PC-9 (cell line): ENCODE results near the gene SELENOT. TPM values are rescaled to one million over a fixed set of nuclear protein-coding genes. Genes with fewer than 3 reads are reported as not detected.
"Not testable (repeated sequence)": the region's sequence is repeated elsewhere in the genome, so short reads cannot be mapped to it uniquely, and the experiment has no call there.

Source experiments
- BruUV-seq: library from RNA; stranded (reverse); fragments of 400-500 nt; replicated peaks from 2 replicates; lab custom pipeline; 2021; lab: Mats Ljungman, UMichigan
- CTCF ChIA-PET: fragments of 300-600 bp; sonication (Branson Sonifier 250); formaldehyde crosslinking; loops from one replicate; lab custom pipeline; 2022; ENCODE audit warnings: antibody characterized with exemption; lab: Charles Lee
- POLR2A ChIA-PET: fragments of 300-600 bp; sonication (Branson Sonifier 250); formaldehyde crosslinking; loops from one replicate; lab custom pipeline; 2022; ENCODE audit warnings: antibody characterized with exemption; ENCODE audit not compliant: unreplicated experiment; lab: Charles Lee
- DNase-seq, 2 experiments: peaks; one replicate each; pipeline versions ENCODE4 v3.0.0 to v3.0.0-alpha.2; 2015 to 2022; ENCODE audit warnings: mixed read lengths in 1 of 2
- H2AFZ ChIP-seq: fragments of 200-600 bp; sonication (generic); 2 replicates; pipeline ENCODE4 v1.8.1; 2017; ENCODE audit warnings: antibody characterized with exemption
- H3F3A ChIP-seq: fragments of 200-600 bp; sonication (generic); 2 replicates; pipeline ENCODE4 v1.8.1; 2017; ENCODE audit warnings: antibody characterized with exemption, mild to moderate bottlenecking, low read depth; ENCODE audit not compliant: insufficient read depth
- H3K27ac ChIP-seq: fragments of 200-600 bp; sonication (generic); 2 replicates; pipeline ENCODE4 v1.6.1; 2016; ENCODE audit warnings: mixed run types
- H3K27me3 ChIP-seq: fragments of 200-600 bp; sonication (generic); 2 replicates; pipeline ENCODE4 v1.6.1; 2016; ENCODE audit warnings: low read depth, mixed run types; ENCODE audit not compliant: insufficient read depth
- H3K36me3 ChIP-seq: fragments of 200-600 bp; sonication (generic); 2 replicates; pipeline ENCODE4 v1.6.1; 2016; ENCODE audit warnings: low read depth, mixed run types
- H3K4me1 ChIP-seq: fragments of 200-600 bp; sonication (generic); replicated peaks from 2 replicates; pipeline ENCODE4 v1.6.1; 2016; ENCODE audit warnings: mixed run types; ENCODE audit not compliant: insufficient read depth
- H3K4me2 ChIP-seq: fragments of 200-600 bp; sonication (generic); 2 replicates; pipeline ENCODE4 v1.6.1; 2017; ENCODE audit warnings: mixed run types
- H3K4me3 ChIP-seq: fragments of 200-600 bp; sonication (generic); 2 replicates; pipeline ENCODE4 v1.6.1; 2016; ENCODE audit warnings: mixed run types
- H3K79me2 ChIP-seq: fragments of 200-600 bp; sonication (generic); 2 replicates; pipeline ENCODE4 v1.6.1; 2017; ENCODE audit warnings: low read depth, mixed run types
- H3K9me2 ChIP-seq: fragments of 200-600 bp; sonication (generic); 2 replicates; pipeline ENCODE4 v1.8.1; 2017; ENCODE audit warnings: mild to moderate bottlenecking; ENCODE audit not compliant: insufficient read depth
- H3K9me3 ChIP-seq: fragments of 200-600 bp; sonication (generic); 2 replicates; pipeline ENCODE4 v1.8.1; 2016; ENCODE audit warnings: low read depth; ENCODE audit not compliant: insufficient read depth
- H4K20me1 ChIP-seq: fragments of 200-600 bp; sonication (generic); 2 replicates; pipeline ENCODE4 v1.8.1; 2017; ENCODE audit not compliant: insufficient read depth
- EZH2 ChIP-seq: fragments of 200-600 bp; sonication (generic); IDR thresholded peaks from 2 replicates; pipeline ENCODE4 v1.8.0; 2017; ENCODE audit warnings: antibody characterized with exemption, low read depth
- intact Hi-C: fragments of 100-400 bp; cut with micrococcal nuclease; formaldehyde crosslinking; loops from one replicate; pipeline ENCODE4 v1.10.0; 2022; ENCODE audit not compliant: unreplicated experiment
- total RNA-seq: library from RNA; stranded (reverse); gene quantifications from 2 replicates; pipeline ENCODE4 v1.2.3, GENCODE V29; 2021
- TF ChIP-seq, protein P1 (sequence below): fragments of 200-600 bp; sonication (generic); conservative IDR thresholded peaks from 2 replicates; pipeline ENCODE4 v1.6.1; 2017; ENCODE audit warnings: mixed run types, antibody characterized with exemption, mild to moderate bottlenecking, moderate library complexity

The SELENOT gene
- total RNA-seq, 1 experiment from 2014 or later: 84.1 TPM

DNA sequence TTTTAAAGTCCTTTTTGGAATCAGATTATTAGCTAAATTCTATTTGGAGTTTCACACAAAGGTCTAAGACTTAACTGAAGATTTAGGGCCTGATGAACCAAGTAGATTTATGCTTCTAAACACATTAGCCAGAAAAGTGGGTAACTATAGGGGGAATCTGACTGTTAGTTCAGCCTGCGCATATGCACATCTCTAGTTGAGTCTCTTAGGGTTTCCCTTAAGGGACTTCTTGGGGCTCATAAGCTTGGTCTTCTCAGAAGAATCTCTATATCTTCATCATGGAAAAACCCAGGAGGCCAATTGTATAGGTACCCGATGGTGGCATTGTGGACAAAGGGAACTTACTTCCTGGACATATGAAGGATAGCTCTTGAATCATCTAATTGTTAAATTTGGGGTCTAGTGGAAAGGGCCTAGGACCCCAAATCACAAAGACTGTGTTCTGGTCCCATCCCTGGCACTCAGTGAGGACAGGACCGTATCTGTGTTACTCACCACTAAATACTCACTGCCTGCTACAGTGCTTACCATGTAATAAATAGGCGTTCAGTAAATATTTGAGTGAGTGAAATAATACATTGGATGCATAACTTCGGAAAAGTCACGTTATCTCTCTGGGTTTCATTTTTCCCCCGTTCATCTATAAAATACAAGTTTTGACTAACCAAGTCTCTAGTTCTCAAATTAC lies 17.0 kb downstream of the SELENOT start:
- Histone ChIP-seq H3K27me3 (no peaks in the 10 kb centered on the region), H3K36me3 (peaks cover 7% of the 10 kb centered on the region; the same call in 1 of the 2 replicates), H3K79me2 (peaks cover 47% of the 10 kb centered on the region), H2AFZ (no peak overlapping the region), H3K9me3 (no peaks in the 10 kb centered on the region), H3F3A (no peaks in the 10 kb centered on the region; the same call in 1 of the 2 replicates), H3K4me3 (no peak overlapping the region), H3K4me1 (no peaks in the 10 kb centered on the region), H3K9me2 (no peaks in the 10 kb centered on the region), H3K4me2 (no peak overlapping the region), H3K27ac (no peak overlapping the region), H4K20me1 (no peaks in the 10 kb centered on the region)
- intact Hi-C loops: no loop called here
- BruUV-seq: no TSS peak
- ChIA-PET CTCF (no interaction called here), POLR2A (interaction anchor here (0.6 to 0.7 kb wide), 2 partner anchors 280 to 1262 kb away, joined by 3 to 4 read pairs; no protein-coding TSS in a partner anchor)
- DNase-seq: no peak
- TF ChIP-seq, protein P1, sequence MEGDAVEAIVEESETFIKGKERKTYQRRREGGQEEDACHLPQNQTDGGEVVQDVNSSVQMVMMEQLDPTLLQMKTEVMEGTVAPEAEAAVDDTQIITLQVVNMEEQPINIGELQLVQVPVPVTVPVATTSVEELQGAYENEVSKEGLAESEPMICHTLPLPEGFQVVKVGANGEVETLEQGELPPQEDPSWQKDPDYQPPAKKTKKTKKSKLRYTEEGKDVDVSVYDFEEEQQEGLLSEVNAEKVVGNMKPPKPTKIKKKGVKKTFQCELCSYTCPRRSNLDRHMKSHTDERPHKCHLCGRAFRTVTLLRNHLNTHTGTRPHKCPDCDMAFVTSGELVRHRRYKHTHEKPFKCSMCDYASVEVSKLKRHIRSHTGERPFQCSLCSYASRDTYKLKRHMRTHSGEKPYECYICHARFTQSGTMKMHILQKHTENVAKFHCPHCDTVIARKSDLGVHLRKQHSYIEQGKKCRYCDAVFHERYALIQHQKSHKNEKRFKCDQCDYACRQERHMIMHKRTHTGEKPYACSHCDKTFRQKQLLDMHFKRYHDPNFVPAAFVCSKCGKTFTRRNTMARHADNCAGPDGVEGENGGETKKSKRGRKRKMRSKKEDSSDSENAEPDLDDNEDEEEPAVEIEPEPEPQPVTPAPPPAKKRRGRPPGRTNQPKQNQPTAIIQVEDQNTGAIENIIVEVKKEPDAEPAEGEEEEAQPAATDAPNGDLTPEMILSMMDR: no peak
- TF ChIP-seq EZH2: no peak

DNA sequence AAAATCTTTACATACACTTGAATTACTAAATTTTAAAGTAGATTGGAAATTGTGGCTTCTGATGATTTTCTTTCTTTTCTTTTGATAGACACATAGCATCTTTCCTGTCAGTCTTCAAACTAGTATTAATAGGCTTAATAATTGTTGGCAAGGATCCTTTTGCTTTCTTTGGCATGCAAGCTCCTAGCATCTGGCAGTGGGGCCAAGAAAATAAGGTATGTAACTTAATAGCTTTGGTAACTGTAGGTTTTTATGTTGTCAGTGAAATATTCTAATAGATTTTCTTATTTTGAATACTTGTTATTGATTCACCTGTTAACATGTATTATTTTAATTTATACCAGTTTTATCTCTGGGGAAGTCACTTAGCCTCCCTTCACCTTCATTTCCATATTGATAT lies 19.8 kb downstream of the SELENOT start:
- intact Hi-C loops, BruUV-seq, DNase-seq, H3F3A ChIP-seq, H4K20me1 ChIP-seq, H3K27me3 ChIP-seq, H3K4me2 ChIP-seq, POLR2A ChIA-PET, CTCF ChIA-PET, H3K4me1 ChIP-seq, H3K27ac ChIP-seq, H3K9me2 ChIP-seq, H3K9me3 ChIP-seq, H2AFZ ChIP-seq, H3K4me3 ChIP-seq: not testable (repeated sequence)
- Histone ChIP-seq H3K36me3 (peaks cover 22% of the 10 kb centered on the region), H3K79me2 (peaks cover 33% of the 10 kb centered on the region)

DNA sequence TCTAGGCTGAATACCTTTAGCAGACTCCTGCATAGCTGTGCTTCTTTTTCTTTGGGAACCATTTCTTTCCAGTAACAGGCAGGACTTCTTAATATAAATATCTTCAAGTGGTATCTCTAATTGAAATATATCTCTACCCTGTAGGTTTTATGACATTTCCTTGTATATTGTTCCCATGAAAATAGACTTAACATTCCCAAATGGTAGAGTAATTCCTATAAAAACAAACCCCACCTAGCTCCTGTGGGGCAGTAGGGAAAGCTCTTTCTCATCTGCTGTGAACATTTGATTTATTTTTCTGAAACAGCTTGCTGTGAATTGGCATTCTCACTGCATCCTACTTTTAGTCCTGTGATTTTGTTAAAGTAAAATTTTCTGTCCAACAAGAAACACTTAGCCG lies 20.8 kb downstream of the SELENOT start:
- ChIA-PET POLR2A (interaction anchor here (0.5 to 0.7 kb wide), 2 partner anchors 25 to 70 kb away, joined by 4 to 5 read pairs; no protein-coding TSS in a partner anchor), CTCF (no interaction called here)
- intact Hi-C loops: no loop called here
- H3K27me3 ChIP-seq: no peaks in the 10 kb centered on the region
- no peak overlapping the region for H3K4me3 ChIP-seq
- TF ChIP-seq, protein P1: no peak
- no peak for TF ChIP-seq EZH2
- H3K36me3 ChIP-seq: peaks cover 25% of the 10 kb centered on the region
- no peak overlapping the region for H3K4me2 ChIP-seq
- no peak for DNase-seq
- H3K79me2 ChIP-seq: peaks cover 25% of the 10 kb centered on the region
- H3K9me3 ChIP-seq: no peaks in the 10 kb centered on the region
- no peaks in the 10 kb centered on the region for H3K4me1 ChIP-seq
- H3F3A ChIP-seq: no peaks in the 10 kb centered on the region; the same call in 1 of the 2 replicates
- no TSS peak for BruUV-seq
- no peak overlapping the region for H2AFZ ChIP-seq
- no peaks in the 10 kb centered on the region for H4K20me1 ChIP-seq
- H3K9me2 ChIP-seq: no peaks in the 10 kb centered on the region
- H3K27ac ChIP-seq: no peak overlapping the region
